Iris pigment epithelial cell (primary cell): ENCODE data around the gene BCAS4.
"Not testable (repeated sequence)": the region's sequence is repeated elsewhere in the genome, so short reads cannot be mapped to it uniquely, and the experiment has no call there.

Source experiments
- DNase-seq: peaks from one replicate; pipeline ENCODE4 v3.0.0-alpha.2; 2011; ENCODE audit warnings: low read depth

Gene BCAS4

GRCh38 chr20:50799176-50799889 is 4.5 kb downstream of the BCAS4 start:
- no peak for DNase-seq

- no peak for DNase-seq
These were observed 5.2 kb downstream of the BCAS4 start for GRCh38 chr20:50799890-50800550.

GRCh38 chr20:50800986-50801746 is 6.3 kb downstream of the BCAS4 start:
- DNase-seq, result not testable (repeated sequence)

- no peak for DNase-seq
These were observed 6.9 kb downstream of the BCAS4 start for GRCh38 chr20:50801747-50802125.

- DNase-seq, result no peak
These were observed 7.4 kb downstream of the BCAS4 start for GRCh38 chr20:50802289-50802688.

- no peak for DNase-seq
These were observed 9.8 kb downstream of the BCAS4 start for GRCh38 chr20:50804437-50805348.

GRCh38 chr20:50805349-50805684 is 10.5 kb downstream of the BCAS4 start:
- DNase-seq, result no peak

- DNase-seq, result no peak
These were observed 11.4 kb downstream of the BCAS4 start for GRCh38 chr20:50806126-50806768.

- no peak for DNase-seq
These were observed 15.2 kb downstream of the BCAS4 start for GRCh38 chr20:50810063-50810462.

- no peak for DNase-seq
These were observed 16.0 kb downstream of the BCAS4 start for GRCh38 chr20:50810842-50811241.

GRCh38 chr20:50813101-50813643 is 18.3 kb downstream of the BCAS4 start:
- no peak for DNase-seq

GRCh38 chr20:50813801-50814200 is 18.9 kb downstream of the BCAS4 start:
- DNase-seq, result no peak

GRCh38 chr20:50814438-50815161 is 19.7 kb downstream of the BCAS4 start:
- no peak for DNase-seq

GRCh38 chr20:50815162-50815989 is 20.5 kb downstream of the BCAS4 start:
- peak; percentile 75 for DNase-seq

GRCh38 chr20:50817776-50818172 is 22.9 kb downstream of the BCAS4 start:
- DNase-seq, result no peak

GRCh38 chr20:50819349-50819748 is 24.5 kb downstream of the BCAS4 start:
- no peak for DNase-seq

- no peak for DNase-seq
These were observed 25.8 kb downstream of the BCAS4 start for GRCh38 chr20:50820515-50821256.

GRCh38 chr20:50821257-50821921 is 26.5 kb downstream of the BCAS4 start:
- no peak for DNase-seq
